HEK293 (cell line): ENCODE data around the gene IMPACT.

Experiments
- EGR2 ChIP-seq: fragments of 450-650 bp; formaldehyde crosslinking; IDR thresholded peaks from 2 replicates; pipeline ENCODE4 v1.5.1; 2016; ENCODE audit warnings: low read depth, missing biosample characterization, missing genetic modification characterization
- GLI4 ChIP-seq: fragments of 450-650 bp; formaldehyde crosslinking; IDR thresholded peaks from 2 replicates; pipeline ENCODE4 v1.5.1; 2016; ENCODE audit warnings: missing biosample characterization, missing genetic modification characterization
- GLIS1 ChIP-seq: fragments of 450-650 bp; formaldehyde crosslinking; IDR thresholded peaks from 2 replicates; pipeline ENCODE4 v1.5.1; 2016; ENCODE audit warnings: missing biosample characterization, missing genetic modification characterization
- HOXA7 ChIP-seq: sonication (generic); formaldehyde crosslinking; IDR thresholded peaks from 2 replicates; pipeline ENCODE4 v1.8.1; 2022; ENCODE audit warnings: missing genetic modification reagents, borderline replicate concordance
- REPIN1 ChIP-seq: fragments of 450-650 bp; formaldehyde crosslinking; IDR thresholded peaks from 2 replicates; pipeline ENCODE4 v1.5.1; 2017; ENCODE audit warnings: missing biosample characterization, missing genetic modification characterization, low read depth
- SP2 ChIP-seq: fragments of 450-650 bp; formaldehyde crosslinking; IDR thresholded peaks from 2 replicates; pipeline ENCODE4 v1.5.1; 2016; ENCODE audit warnings: missing biosample characterization, missing genetic modification characterization
- SP3 ChIP-seq: fragments of 450-650 bp; formaldehyde crosslinking; IDR thresholded peaks from 2 replicates; pipeline ENCODE4 v1.5.1; 2016; ENCODE audit warnings: missing biosample characterization, missing genetic modification characterization
- SP7 ChIP-seq: fragments of 450-650 bp; formaldehyde crosslinking; IDR thresholded peaks from 2 replicates; pipeline ENCODE4 v1.5.1; 2016; ENCODE audit warnings: missing biosample characterization, missing genetic modification characterization
- TRIM28 ChIP-seq: IDR thresholded peaks from 2 replicates; pipeline ENCODE4 v1.6.1; 2011; ENCODE audit warnings: low read length, control low read depth, borderline replicate concordance
- ZNF112 ChIP-seq: fragments of 450-650 bp; formaldehyde crosslinking; IDR thresholded peaks from 2 replicates; pipeline ENCODE4 v1.5.0; 2017; ENCODE audit warnings: missing biosample characterization, missing genetic modification characterization
- ZNF132 ChIP-seq: fragments of 450-650 bp; formaldehyde crosslinking; IDR thresholded peaks from 2 replicates; pipeline ENCODE4 v1.5.1; 2017; ENCODE audit warnings: missing biosample characterization, missing genetic modification characterization, borderline replicate concordance
- ZNF174 ChIP-seq: fragments of 450-650 bp; formaldehyde crosslinking; IDR thresholded peaks from 2 replicates; pipeline ENCODE4 v1.5.0; 2017; ENCODE audit warnings: missing biosample characterization, mild to moderate bottlenecking, missing genetic modification characterization
- ZNF24 ChIP-seq: fragments of 450-650 bp; formaldehyde crosslinking; IDR thresholded peaks from 2 replicates; pipeline ENCODE4 v1.5.1; 2016; ENCODE audit warnings: missing biosample characterization, missing genetic modification characterization
- ZNF311 ChIP-seq: fragments of 450-650 bp; formaldehyde crosslinking; IDR thresholded peaks from 2 replicates; pipeline ENCODE4 v1.5.1; 2017; ENCODE audit warnings: missing biosample characterization, missing genetic modification characterization, borderline replicate concordance
- ZNF366 ChIP-seq: fragments of 450-650 bp; formaldehyde crosslinking; conservative IDR thresholded peaks from 2 replicates; pipeline ENCODE4 v1.5.1; 2016; ENCODE audit warnings: missing biosample characterization, missing genetic modification characterization
- ZNF391 ChIP-seq: fragments of 450-650 bp; formaldehyde crosslinking; IDR thresholded peaks from 2 replicates; pipeline ENCODE4 v1.5.1; 2016; ENCODE audit warnings: low read depth, missing biosample characterization, missing genetic modification characterization, borderline replicate concordance
- ZNF416 ChIP-seq: fragments of 450-650 bp; formaldehyde crosslinking; IDR thresholded peaks from 2 replicates; pipeline ENCODE4 v1.5.1; 2016; ENCODE audit warnings: missing biosample characterization, missing genetic modification characterization
- ZNF510 ChIP-seq: fragments of 450-650 bp; formaldehyde crosslinking; IDR thresholded peaks from 2 replicates; pipeline ENCODE4 v1.5.1; 2018; ENCODE audit warnings: mild to moderate bottlenecking, missing genetic modification characterization, missing biosample characterization; ENCODE audit not compliant: insufficient replicate concordance
- ZNF514 ChIP-seq: fragments of 450-650 bp; formaldehyde crosslinking; IDR thresholded peaks from 2 replicates; pipeline ENCODE4 v1.5.1; 2016; ENCODE audit warnings: missing biosample characterization, missing genetic modification characterization
- ZNF555 ChIP-seq: fragments of 450-650 bp; formaldehyde crosslinking; conservative IDR thresholded peaks from 2 replicates; pipeline ENCODE4 v1.5.1; 2017; ENCODE audit warnings: missing biosample characterization, mild to moderate bottlenecking, missing genetic modification characterization, inconsistent platforms
- ZNF558 ChIP-seq: fragments of 450-650 bp; formaldehyde crosslinking; IDR thresholded peaks from 2 replicates; pipeline ENCODE4 v1.5.1; 2016; ENCODE audit warnings: missing biosample characterization, missing genetic modification characterization
- ZNF571 ChIP-seq: fragments of 450-650 bp; formaldehyde crosslinking; IDR thresholded peaks from 2 replicates; pipeline ENCODE4 v1.5.0; 2017; ENCODE audit warnings: missing biosample characterization, missing genetic modification characterization
- ZNF654 ChIP-seq: fragments of 450-650 bp; formaldehyde crosslinking; IDR thresholded peaks from 2 replicates; pipeline ENCODE4 v1.5.1; 2016; ENCODE audit warnings: low read depth, missing biosample characterization, missing genetic modification characterization
- ZNF768 ChIP-seq: fragments of 450-650 bp; formaldehyde crosslinking; IDR thresholded peaks from 2 replicates; pipeline ENCODE4 v1.5.1; 2018; ENCODE audit warnings: missing biosample characterization, mild to moderate bottlenecking, missing genetic modification characterization
- ZNF837 ChIP-seq: fragments of 450-650 bp; formaldehyde crosslinking; IDR thresholded peaks from 2 replicates; pipeline ENCODE4 v1.5.1; 2016; ENCODE audit warnings: missing biosample characterization, missing genetic modification characterization
- TF ChIP-seq, protein P1 (sequence below): fragments of 450-650 bp; formaldehyde crosslinking; conservative IDR thresholded peaks from 2 replicates; pipeline ENCODE4 v1.5.1; 2016; ENCODE audit warnings: low read depth, missing biosample characterization, missing genetic modification characterization
- TF ChIP-seq, protein P2 (sequence below): fragments of 450-650 bp; formaldehyde crosslinking; IDR thresholded peaks from 2 replicates; pipeline ENCODE4 v1.5.1; 2016; ENCODE audit warnings: missing biosample characterization, missing genetic modification characterization, borderline replicate concordance
- TF ChIP-seq, protein P3 (sequence below): fragments of 450-650 bp; formaldehyde crosslinking; IDR thresholded peaks from 2 replicates; pipeline ENCODE4 v1.5.1; 2016; ENCODE audit warnings: missing biosample characterization, missing genetic modification characterization
- TF ChIP-seq, protein P4 (sequence below): fragments of 450-650 bp; formaldehyde crosslinking; IDR thresholded peaks from 2 replicates; pipeline ENCODE4 v1.5.1; 2016; ENCODE audit warnings: missing biosample characterization, missing genetic modification characterization, low read depth

Gene IMPACT

DNA sequence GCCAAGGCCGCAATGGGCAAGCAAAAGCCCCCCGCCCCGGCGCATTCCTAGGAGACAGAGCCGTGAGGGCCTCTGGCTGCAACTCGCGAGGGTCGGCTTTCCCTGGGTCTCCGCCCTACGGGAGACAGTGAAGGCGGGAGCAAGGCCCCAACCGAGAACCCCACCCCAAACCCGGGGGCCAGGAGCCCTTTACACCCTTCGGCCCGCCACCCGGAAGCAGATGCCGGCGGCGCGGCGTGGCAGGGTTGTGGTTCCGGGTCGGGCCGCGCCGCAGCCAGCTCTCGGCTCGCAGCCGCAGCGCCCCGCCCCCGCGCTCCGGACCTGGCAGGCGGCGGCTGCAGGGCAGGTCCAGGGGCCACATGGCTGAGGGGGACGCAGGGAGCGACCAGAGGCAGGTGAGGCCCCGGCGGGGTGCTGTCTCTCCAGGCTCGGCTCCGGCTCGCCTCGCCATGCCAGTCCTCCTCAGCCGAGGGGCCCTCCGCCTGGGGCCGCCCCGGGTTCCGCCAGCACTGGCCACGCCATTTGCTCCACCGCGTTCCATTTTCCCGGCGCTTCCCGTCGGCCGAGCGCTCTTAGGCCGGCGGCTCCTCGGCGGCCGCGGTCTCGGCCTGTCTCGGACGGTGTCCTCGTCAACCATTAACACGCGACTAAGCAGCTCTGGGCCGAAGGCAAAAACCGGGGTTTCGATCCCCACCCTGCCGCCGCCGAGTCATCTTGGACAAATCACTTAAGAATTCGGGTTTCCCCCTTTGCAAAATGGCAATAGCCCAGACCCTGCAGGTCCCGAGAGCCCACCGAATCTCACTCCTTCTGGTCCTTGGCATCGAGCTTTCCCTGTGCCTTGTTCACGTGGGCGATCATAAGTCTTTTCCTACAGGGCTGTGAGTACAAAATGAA, at the start of gene IMPACT (continued):
- TF ChIP-seq ZNF24 (tag by site-specific recombination), result no peak
- no peak for TF ChIP-seq ZNF514 (tag by site-specific recombination)
- peak; percentile 50; the same call in 1 of the 2 replicates for TF ChIP-seq TRIM28
- TF ChIP-seq ZNF174 (tag by site-specific recombination), result no peak
- TF ChIP-seq SP2, result peak; percentile 81
- no peak for TF ChIP-seq REPIN1 (tag by site-specific recombination)
- no peak for TF ChIP-seq ZNF510 (tag by site-specific recombination)
- TF ChIP-seq, protein P1, sequence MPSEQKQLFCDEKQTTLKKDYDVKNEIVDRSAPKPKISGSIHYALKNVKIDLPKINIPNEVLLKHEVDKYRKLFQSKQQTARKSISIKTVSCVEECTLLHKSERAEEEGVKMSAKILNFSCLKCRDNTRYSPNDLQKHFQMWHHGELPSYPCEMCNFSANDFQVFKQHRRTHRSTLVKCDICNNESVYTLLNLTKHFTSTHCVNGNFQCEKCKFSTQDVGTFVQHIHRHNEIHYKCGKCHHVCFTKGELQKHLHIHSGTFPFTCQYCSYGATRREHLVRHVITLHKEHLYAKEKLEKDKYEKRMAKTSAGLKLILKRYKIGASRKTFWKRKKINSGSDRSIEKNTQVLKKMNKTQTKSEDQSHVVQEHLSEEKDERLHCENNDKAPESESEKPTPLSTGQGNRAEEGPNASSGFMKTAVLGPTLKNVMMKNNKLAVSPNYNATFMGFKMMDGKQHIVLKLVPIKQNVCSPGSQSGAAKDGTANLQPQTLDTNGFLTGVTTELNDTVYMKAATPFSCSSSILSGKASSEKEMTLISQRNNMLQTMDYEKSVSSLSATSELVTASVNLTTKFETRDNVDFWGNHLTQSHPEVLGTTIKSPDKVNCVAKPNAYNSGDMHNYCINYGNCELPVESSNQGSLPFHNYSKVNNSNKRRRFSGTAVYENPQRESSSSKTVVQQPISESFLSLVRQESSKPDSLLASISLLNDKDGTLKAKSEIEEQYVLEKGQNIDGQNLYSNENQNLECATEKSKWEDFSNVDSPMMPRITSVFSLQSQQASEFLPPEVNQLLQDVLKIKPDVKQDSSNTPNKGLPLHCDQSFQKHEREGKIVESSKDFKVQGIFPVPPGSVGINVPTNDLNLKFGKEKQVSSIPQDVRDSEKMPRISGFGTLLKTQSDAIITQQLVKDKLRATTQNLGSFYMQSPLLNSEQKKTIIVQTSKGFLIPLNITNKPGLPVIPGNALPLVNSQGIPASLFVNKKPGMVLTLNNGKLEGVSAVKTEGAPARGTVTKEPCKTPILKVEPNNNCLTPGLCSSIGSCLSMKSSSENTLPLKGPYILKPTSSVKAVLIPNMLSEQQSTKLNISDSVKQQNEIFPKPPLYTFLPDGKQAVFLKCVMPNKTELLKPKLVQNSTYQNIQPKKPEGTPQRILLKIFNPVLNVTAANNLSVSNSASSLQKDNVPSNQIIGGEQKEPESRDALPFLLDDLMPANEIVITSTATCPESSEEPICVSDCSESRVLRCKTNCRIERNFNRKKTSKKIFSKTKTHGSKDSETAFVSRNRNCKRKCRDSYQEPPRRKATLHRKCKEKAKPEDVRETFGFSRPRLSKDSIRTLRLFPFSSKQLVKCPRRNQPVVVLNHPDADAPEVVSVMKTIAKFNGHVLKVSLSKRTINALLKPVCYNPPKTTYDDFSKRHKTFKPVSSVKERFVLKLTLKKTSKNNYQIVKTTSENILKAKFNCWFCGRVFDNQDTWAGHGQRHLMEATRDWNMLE (tag by site-specific recombination), result peak; percentile 100
- TF ChIP-seq HOXA7, result no peak
- peak; percentile 68 for TF ChIP-seq SP3 (tag by site-specific recombination)
- no peak for TF ChIP-seq ZNF416
- TF ChIP-seq GLIS1 (tag by site-specific recombination), result peak; percentile 27; the same call in 1 of the 2 replicates
- no peak for TF ChIP-seq ZNF132 (tag by site-specific recombination)
- TF ChIP-seq ZNF112 (tag by site-specific recombination), result no peak
- TF ChIP-seq ZNF571 (tag by site-specific recombination), result no peak
- TF ChIP-seq ZNF837, result no peak
- TF ChIP-seq, protein P2, sequence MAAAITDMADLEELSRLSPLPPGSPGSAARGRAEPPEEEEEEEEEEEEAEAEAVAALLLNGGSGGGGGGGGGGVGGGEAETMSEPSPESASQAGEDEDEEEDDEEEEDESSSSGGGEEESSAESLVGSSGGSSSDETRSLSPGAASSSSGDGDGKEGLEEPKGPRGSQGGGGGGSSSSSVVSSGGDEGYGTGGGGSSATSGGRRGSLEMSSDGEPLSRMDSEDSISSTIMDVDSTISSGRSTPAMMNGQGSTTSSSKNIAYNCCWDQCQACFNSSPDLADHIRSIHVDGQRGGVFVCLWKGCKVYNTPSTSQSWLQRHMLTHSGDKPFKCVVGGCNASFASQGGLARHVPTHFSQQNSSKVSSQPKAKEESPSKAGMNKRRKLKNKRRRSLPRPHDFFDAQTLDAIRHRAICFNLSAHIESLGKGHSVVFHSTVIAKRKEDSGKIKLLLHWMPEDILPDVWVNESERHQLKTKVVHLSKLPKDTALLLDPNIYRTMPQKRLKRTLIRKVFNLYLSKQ (tag by site-specific recombination), result no peak
- TF ChIP-seq, protein P3, sequence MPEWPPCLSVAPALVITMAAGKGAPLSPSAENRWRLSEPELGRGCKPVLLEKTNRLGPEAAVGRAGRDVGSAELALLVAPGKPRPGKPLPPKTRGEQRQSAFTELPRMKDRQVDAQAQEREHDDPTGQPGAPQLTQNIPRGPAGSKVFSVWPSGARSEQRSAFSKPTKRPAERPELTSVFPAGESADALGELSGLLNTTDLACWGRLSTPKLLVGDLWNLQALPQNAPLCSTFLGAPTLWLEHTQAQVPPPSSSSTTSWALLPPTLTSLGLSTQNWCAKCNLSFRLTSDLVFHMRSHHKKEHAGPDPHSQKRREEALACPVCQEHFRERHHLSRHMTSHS (tag by site-specific recombination), result no peak
- no peak for TF ChIP-seq EGR2 (tag by site-specific recombination)
- peak; percentile 68 for TF ChIP-seq SP7 (tag by site-specific recombination)
- TF ChIP-seq GLI4 (tag by site-specific recombination), result no peak
- TF ChIP-seq ZNF391 (tag by site-specific recombination), result no peak; the same call in 1 of the 2 replicates
- no peak for TF ChIP-seq ZNF555 (tag by site-specific recombination)
- TF ChIP-seq, protein P4, sequence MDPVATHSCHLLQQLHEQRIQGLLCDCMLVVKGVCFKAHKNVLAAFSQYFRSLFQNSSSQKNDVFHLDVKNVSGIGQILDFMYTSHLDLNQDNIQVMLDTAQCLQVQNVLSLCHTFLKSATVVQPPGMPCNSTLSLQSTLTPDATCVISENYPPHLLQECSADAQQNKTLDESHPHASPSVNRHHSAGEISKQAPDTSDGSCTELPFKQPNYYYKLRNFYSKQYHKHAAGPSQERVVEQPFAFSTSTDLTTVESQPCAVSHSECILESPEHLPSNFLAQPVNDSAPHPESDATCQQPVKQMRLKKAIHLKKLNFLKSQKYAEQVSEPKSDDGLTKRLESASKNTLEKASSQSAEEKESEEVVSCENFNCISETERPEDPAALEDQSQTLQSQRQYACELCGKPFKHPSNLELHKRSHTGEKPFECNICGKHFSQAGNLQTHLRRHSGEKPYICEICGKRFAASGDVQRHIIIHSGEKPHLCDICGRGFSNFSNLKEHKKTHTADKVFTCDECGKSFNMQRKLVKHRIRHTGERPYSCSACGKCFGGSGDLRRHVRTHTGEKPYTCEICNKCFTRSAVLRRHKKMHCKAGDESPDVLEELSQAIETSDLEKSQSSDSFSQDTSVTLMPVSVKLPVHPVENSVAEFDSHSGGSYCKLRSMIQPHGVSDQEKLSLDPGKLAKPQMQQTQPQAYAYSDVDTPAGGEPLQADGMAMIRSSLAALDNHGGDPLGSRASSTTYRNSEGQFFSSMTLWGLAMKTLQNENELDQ (tag by site-specific recombination), result no peak
- no peak for TF ChIP-seq ZNF558
- TF ChIP-seq ZNF654, result no peak
- no peak for TF ChIP-seq ZNF366
- no peak for TF ChIP-seq ZNF311 (tag by site-specific recombination)
- TF ChIP-seq ZNF768 (tag by site-specific recombination), result no peak
